ENCODE measurements around the gene MACF1.

Gene MACF1

GRCh38 chr1:39214021-39214713 is 9.7 kb downstream of the MACF1 start:
- DNase-seq (ENCODE audit: low read depth) = no peak
- TF ChIP-seq CTCF (IDR thresholded peaks at IDR 0.05; ENCODE audit: low read depth, low read length, missing control alignments) = no peak
- in situ Hi-C loops (cut with HindIII; ENCODE audit: low sequenced_read_pairs) = no loop called here
- no peak overlapping the region for H3K4me3 ChIP-seq (ENCODE audit: low read depth, low read length)

DNA sequence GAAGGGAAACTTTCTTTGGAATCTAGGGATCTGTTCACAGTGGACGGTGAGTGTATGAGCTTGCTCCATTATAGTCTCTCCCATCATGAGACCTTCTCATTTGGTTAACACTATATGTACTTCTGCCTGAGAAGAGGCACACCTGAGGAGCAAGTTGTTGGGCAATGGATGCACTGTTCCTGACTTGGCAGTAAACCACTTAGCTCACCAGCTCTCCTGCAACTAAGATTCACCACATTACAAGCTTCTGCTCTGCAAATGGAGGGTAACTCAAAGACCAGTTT is 10.2 kb downstream of the MACF1 start:
- no peak overlapping the region for H3K4me3 ChIP-seq (ENCODE audit: low read depth, low read length)
- no peak for TF ChIP-seq CTCF (IDR thresholded peaks at IDR 0.05; ENCODE audit: low read depth, low read length, missing control alignments)
- no peak for DNase-seq (ENCODE audit: low read depth)
- in situ Hi-C loops (cut with HindIII; ENCODE audit: low sequenced_read_pairs) = no loop called here

DNA sequence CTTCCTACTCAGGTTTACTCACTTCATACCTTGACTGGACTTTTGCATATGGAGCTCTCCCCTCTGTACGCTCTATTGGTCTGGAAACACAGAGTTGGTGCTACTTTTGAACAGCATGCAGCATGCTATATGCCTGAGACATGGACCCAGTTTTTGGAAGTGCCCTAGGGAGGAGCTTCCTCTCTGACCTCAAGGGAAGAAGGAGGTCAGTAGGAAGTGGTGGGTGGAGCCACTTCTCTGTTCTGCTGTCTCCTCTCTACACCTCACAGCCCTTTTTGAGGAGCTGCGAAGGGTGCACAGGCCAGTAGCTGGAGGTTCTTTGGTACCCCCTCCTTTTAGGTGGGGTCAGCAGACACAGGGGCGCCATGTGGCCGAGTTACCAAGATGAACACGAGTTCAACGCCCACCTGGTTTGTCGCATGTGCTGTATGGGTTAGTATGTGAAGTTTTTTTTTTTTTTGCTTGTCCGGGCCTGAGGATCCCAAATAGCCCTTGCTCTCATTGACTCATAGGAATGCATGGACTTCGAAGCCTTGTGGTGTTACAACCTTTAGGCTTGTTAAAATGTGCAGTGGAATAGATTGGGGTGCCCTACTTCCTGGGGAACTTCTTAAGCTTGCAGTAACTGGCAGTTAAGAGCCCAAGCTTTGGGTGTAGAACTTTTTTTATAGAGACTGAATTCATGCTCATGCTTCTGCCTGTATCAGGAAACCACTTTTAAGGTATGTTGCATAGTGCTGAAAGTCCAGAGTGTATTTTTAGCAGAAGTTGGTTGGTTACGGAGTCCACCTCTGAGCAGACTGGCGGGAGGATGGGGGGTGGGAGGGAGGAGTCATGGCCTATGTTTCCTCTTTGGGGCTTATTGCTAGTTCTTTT is 10.7 kb downstream of the MACF1 start:
- DNase-seq (ENCODE audit: low read depth) = no peak
- no peak overlapping the region for H3K4me3 ChIP-seq (ENCODE audit: low read depth, low read length)
- TF ChIP-seq CTCF (IDR thresholded peaks at IDR 0.05; ENCODE audit: low read depth, low read length, missing control alignments) = no peak
- in situ Hi-C loops (cut with HindIII; ENCODE audit: low sequenced_read_pairs) = no loop called here

DNA sequence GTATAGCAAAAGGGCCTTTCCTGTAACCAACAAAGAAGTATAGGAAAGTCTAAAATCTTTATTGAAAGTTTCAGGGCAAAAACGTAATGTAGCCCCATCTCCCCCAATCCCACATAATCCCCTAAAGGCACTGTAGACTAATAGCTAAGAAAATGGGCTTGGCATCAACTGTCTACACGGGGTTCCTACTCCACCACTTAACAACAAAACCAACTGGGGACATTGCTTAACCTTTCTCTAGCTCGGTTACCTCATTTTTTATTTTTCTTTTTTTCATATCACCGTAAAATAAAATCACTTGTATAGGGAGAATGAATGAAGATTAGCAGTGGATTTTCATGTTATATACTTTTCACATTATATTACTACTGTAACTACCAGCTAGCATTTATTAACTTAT is 12.3 kb downstream of the MACF1 start:
- H3K4me3 ChIP-seq (ENCODE audit: low read depth, low read length) = no peak overlapping the region
- DNase-seq (ENCODE audit: low read depth) = no peak
- in situ Hi-C loops (cut with HindIII; ENCODE audit: low sequenced_read_pairs) = no loop called here
- TF ChIP-seq CTCF (IDR thresholded peaks at IDR 0.05; ENCODE audit: low read depth, low read length, missing control alignments) = no peak

- no peak for TF ChIP-seq CTCF (IDR thresholded peaks at IDR 0.05; ENCODE audit: low read depth, low read length, missing control alignments)
- in situ Hi-C loops (cut with HindIII; ENCODE audit: low sequenced_read_pairs) = no loop called here
- H3K4me3 ChIP-seq (ENCODE audit: low read depth, low read length) = no peak overlapping the region
- no peak for DNase-seq (ENCODE audit: low read depth)
Measured at GRCh38 chr1:39220891-39221870, 16.7 kb downstream of the MACF1 start.

DNA sequence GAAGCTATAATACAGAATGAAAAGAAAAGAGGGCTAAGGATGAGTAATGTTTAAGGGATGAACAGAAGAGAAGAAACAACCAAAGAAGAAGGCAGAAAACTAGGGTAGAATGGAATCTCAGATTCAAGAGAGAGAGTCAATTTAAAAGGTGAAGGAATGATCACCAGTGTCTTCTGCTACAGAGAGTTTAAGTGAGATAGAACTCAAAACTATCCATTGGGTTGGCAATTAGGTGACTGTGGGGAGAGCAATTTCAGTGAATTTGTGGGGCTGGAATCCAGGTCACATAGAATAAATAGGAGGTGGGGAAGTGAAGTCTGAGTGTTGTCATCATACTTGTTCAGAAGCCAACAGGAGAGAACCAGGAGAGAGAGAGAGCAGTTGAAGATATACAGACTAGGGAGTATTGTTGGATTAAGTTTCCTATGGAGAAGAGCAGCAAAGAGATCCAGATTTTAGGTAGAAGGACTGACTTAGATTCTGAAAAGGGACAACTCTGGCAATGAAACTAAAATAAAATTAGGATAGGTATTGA is 19.9 kb downstream of the MACF1 start:
- H3K4me3 ChIP-seq (ENCODE audit: low read depth, low read length) = no peak overlapping the region
- no peak for DNase-seq (ENCODE audit: low read depth)
- in situ Hi-C loops (cut with HindIII; ENCODE audit: low sequenced_read_pairs) = no loop called here
- no peak for TF ChIP-seq CTCF (IDR thresholded peaks at IDR 0.05; ENCODE audit: low read depth, low read length, missing control alignments)
